IMR-90 (cell line): ENCODE data around the gene DIP2C. TPM values are rescaled to one million over a fixed set of nuclear protein-coding genes. Genes with fewer than 3 reads are reported as not detected.
A peak's percentile ranks its signal among the peaks of the same experiment; 100 is the strongest.

Experiments
- ATAC-seq: fragments of 200-7000 bp; cut with Tn5 transposase; 2 replicates; pipeline ENCODE4 v1.9.1; 2020; ENCODE audit warnings: low read depth, mild to moderate bottlenecking, moderate library complexity
- BruUV-seq: library from RNA; stranded (reverse); fragments of 400-500 nt; replicated peaks from 2 replicates; lab custom pipeline; 2021; lab: Mats Ljungman, UMichigan
- CTCF ChIA-PET: fragments of 300-600 bp; formaldehyde crosslinking; extraction: SDS; loops from one replicate; lab custom pipeline; 2021; ENCODE audit warnings: antibody characterized with exemption; lab: Yijun Ruan, JAX
- POLR2A ChIA-PET: fragments of 300-600 bp; sonication (Branson Sonifier 250); formaldehyde crosslinking; loops from one replicate; lab custom pipeline; 2022; ENCODE audit warnings: antibody characterized with exemption; ENCODE audit not compliant: unreplicated experiment; lab: Charles Lee
- DNase-seq: peaks from one replicate; pipeline ENCODE4 v3.0.0; 2013
- H2AFZ ChIP-seq: replicated peaks from 2 replicates; pipeline ENCODE3; 2013; ENCODE audit warnings: low read length, mild to moderate bottlenecking; ENCODE audit not compliant: poor library complexity
- H2AK5ac ChIP-seq: 2 replicates; pipeline ENCODE4 v1.6.1; 2013; ENCODE audit warnings: low read depth, low read length, inconsistent platforms
- H2AK9ac ChIP-seq: replicated peaks from 2 replicates; pipeline ENCODE3; 2013; ENCODE audit warnings: mild to moderate bottlenecking, low read depth, low read length, moderate library complexity; ENCODE audit not compliant: poor library complexity
- H2BK120ac ChIP-seq: 2 replicates; pipeline ENCODE4 v1.6.1; 2013; ENCODE audit warnings: low read depth, low read length, inconsistent platforms
- H2BK15ac ChIP-seq: 3 replicates; pipeline ENCODE4 v1.6.1; 2013; ENCODE audit warnings: low read depth, low read length, inconsistent platforms
- H2BK20ac ChIP-seq: 2 replicates; pipeline ENCODE4 v1.6.1; 2013; ENCODE audit warnings: low read depth, mild to moderate bottlenecking, inconsistent platforms, low read length, moderate library complexity
- H2BK5ac ChIP-seq: 2 replicates; pipeline ENCODE4 v1.6.1; 2013; ENCODE audit warnings: mild to moderate bottlenecking, low read depth, low read length, inconsistent platforms; ENCODE audit not compliant: poor library complexity, severe bottlenecking
- H3K14ac ChIP-seq: replicated peaks from 2 replicates; pipeline ENCODE4 v1.6.1; 2013; ENCODE audit warnings: low read depth, low read length, inconsistent platforms
- H3K18ac ChIP-seq: 2 replicates; pipeline ENCODE4 v1.6.1; 2013; ENCODE audit warnings: low read depth, low read length, control low read depth
- H3K23ac ChIP-seq: 2 replicates; pipeline ENCODE4 v1.6.1; 2013; ENCODE audit warnings: low read depth, low read length, inconsistent platforms
- H3K27ac ChIP-seq: 2 replicates; pipeline ENCODE4 v1.5.1; 2013; ENCODE audit warnings: mild to moderate bottlenecking, control low read depth, low read length; ENCODE audit not compliant: insufficient read depth
- H3K27me3 ChIP-seq: 2 replicates; pipeline ENCODE4 v1.6.1; 2013; ENCODE audit warnings: low read length; ENCODE audit not compliant: control insufficient read depth, insufficient read depth
- H3K36me3 ChIP-seq: 2 replicates; pipeline ENCODE4 v1.6.1; 2013; ENCODE audit warnings: low read length, mixed read lengths; ENCODE audit not compliant: control insufficient read depth, insufficient read depth
- H3K4ac ChIP-seq: 2 replicates; pipeline ENCODE4 v1.6.1; 2013; ENCODE audit warnings: low read depth, low read length, inconsistent platforms
- H3K4me1 ChIP-seq: 2 replicates; pipeline ENCODE4 v1.6.1; 2013; ENCODE audit warnings: low read length, mixed read lengths; ENCODE audit not compliant: control insufficient read depth, insufficient read depth
- H3K4me2 ChIP-seq: 2 replicates; pipeline ENCODE4 v1.6.1; 2013; ENCODE audit warnings: low read depth, mild to moderate bottlenecking, control low read depth, low read length, moderate library complexity
- H3K4me3 ChIP-seq: 2 replicates; pipeline ENCODE4 v1.5.1; 2013; ENCODE audit warnings: low read depth, mild to moderate bottlenecking, control low read depth, low read length, moderate library complexity; ENCODE audit not compliant: insufficient read depth
- H3K56ac ChIP-seq: 2 replicates; pipeline ENCODE4 v1.6.1; 2013; ENCODE audit warnings: low read length, inconsistent platforms; ENCODE audit not compliant: insufficient read depth; ENCODE audit errors: extremely low read depth
- H3K79me1 ChIP-seq, 2 experiments: 2 replicates each; pipeline ENCODE4 v1.6.1; 2013; ENCODE audit warnings: low read length in 2 of 2, inconsistent platforms in 1 of 2, low read depth in 1 of 2
- H3K9ac ChIP-seq: 2 replicates; pipeline ENCODE4 v1.6.1; 2013; ENCODE audit warnings: low read depth, low read length, control low read depth
- H3K9me1 ChIP-seq: 2 replicates; pipeline ENCODE4 v1.6.1; 2013; ENCODE audit warnings: low read length, inconsistent platforms; ENCODE audit not compliant: insufficient read depth
- H3K9me3 ChIP-seq: 2 replicates; pipeline ENCODE4 v1.6.1; 2013; ENCODE audit warnings: low read length; ENCODE audit not compliant: control insufficient read depth, insufficient read depth
- H4K20me1 ChIP-seq: 2 replicates; pipeline ENCODE4 v1.6.1; 2013; ENCODE audit warnings: low read length, inconsistent platforms; ENCODE audit not compliant: insufficient read depth
- H4K5ac ChIP-seq: 2 replicates; pipeline ENCODE4 v1.6.1; 2013; ENCODE audit warnings: mild to moderate bottlenecking, low read depth, low read length, control low read depth
- H4K8ac ChIP-seq, 2 experiments: 2 replicates each; pipeline ENCODE4 v1.6.1; 2013; ENCODE audit warnings: low read depth in 2 of 2, low read length in 2 of 2, control low read depth in 1 of 2, inconsistent platforms in 1 of 2
- H4K91ac ChIP-seq: 2 replicates; pipeline ENCODE4 v1.6.1; 2013; ENCODE audit warnings: low read depth, low read length, inconsistent platforms; ENCODE audit not compliant: insufficient read depth
- CEBPB ChIP-seq: IDR thresholded peaks from 2 replicates; pipeline ENCODE4 v1.6.1; 2012; ENCODE audit warnings: low read depth, low read length, improper control_type of control experiment
- CHD1 ChIP-seq: IDR thresholded peaks from 2 replicates; pipeline ENCODE4 v1.6.1; 2012; ENCODE audit warnings: low read depth, low read length, improper control_type of control experiment
- CTCF ChIP-seq: conservative IDR thresholded peaks from 2 replicates; pipeline ENCODE4 v1.5.1; 2012; ENCODE audit warnings: mild to moderate bottlenecking, low read depth, low read length, improper control_type of control experiment
- ELK1 ChIP-seq: fragments of 150-350 bp; IDR thresholded peaks from 2 replicates; pipeline ENCODE4 v1.6.1; 2016; ENCODE audit warnings: low read depth, mild to moderate bottlenecking, low read length, moderate library complexity, borderline replicate concordance
- FOS ChIP-seq: fragments of 150-350 bp; IDR thresholded peaks from 2 replicates; pipeline ENCODE4 v1.6.1; 2016; ENCODE audit warnings: low read depth, low read length
- MAFK ChIP-seq: IDR thresholded peaks from 2 replicates; pipeline ENCODE4 v1.6.1; 2012; ENCODE audit warnings: low read depth, low read length, improper control_type of control experiment
- MAZ ChIP-seq: IDR thresholded peaks from 2 replicates; pipeline ENCODE4 v1.6.1; 2012; ENCODE audit warnings: low read depth, mild to moderate bottlenecking, low read length, improper control_type of control experiment, moderate library complexity, borderline replicate concordance
- MXI1 ChIP-seq: IDR thresholded peaks from 2 replicates; pipeline ENCODE4 v1.6.1; 2012; ENCODE audit warnings: low read depth, mild to moderate bottlenecking, low read length, moderate library complexity, borderline replicate concordance
- NFE2L2 ChIP-seq: fragments of 150-350 bp; IDR thresholded peaks from 2 replicates; pipeline ENCODE4 v1.6.1; 2016; ENCODE audit warnings: low read depth, mild to moderate bottlenecking, low read length
- POLR2A ChIP-seq: IDR thresholded peaks from 2 replicates; pipeline ENCODE4 v1.6.1; 2012; ENCODE audit warnings: mild to moderate bottlenecking, low read depth, low read length
- RAD21 ChIP-seq: IDR thresholded peaks from 2 replicates; pipeline ENCODE4 v1.6.1; 2012; ENCODE audit warnings: low read length, improper control_type of control experiment
- RCOR1 ChIP-seq: IDR thresholded peaks from 2 replicates; pipeline ENCODE4 v1.6.1; 2012; ENCODE audit warnings: mild to moderate bottlenecking, low read length, improper control_type of control experiment; ENCODE audit not compliant: insufficient replicate concordance
- RFX5 ChIP-seq: IDR thresholded peaks from 2 replicates; pipeline ENCODE4 v1.8.0; 2012; ENCODE audit warnings: low read depth, mild to moderate bottlenecking, low read length, moderate library complexity
- SMC3 ChIP-seq: fragments of 150-350 bp; IDR thresholded peaks from 2 replicates; pipeline ENCODE4 v1.6.1; 2016; ENCODE audit warnings: low read depth, mild to moderate bottlenecking, antibody characterized with exemption, low read length, moderate library complexity
- USF2 ChIP-seq: fragments of 150-350 bp; IDR thresholded peaks from 2 replicates; pipeline ENCODE4 v1.6.1; 2017; ENCODE audit warnings: mild to moderate bottlenecking, antibody characterized with exemption, low read length, low read depth
- WGBS, 2 experiments: methylation state at CpG; one replicate each; pipeline versions ENCODE4 v1.1.5 to v1.1.7; 2013; ENCODE audit warnings: missing lambda C conversion rate in 2 of 2; ENCODE audit not compliant: insufficient read length in 1 of 2; ENCODE audit errors: extremely low coverage in 2 of 2; 5-methylcytosine and 5-hydroxymethylcytosine counted together
- dilution Hi-C: fragments of 300-500 bp; cut with HindIII; formaldehyde crosslinking; loops from one replicate; pipeline ENCODE4 v1.14.3; 2018; ENCODE audit warnings: low sequenced_read_pairs; ENCODE audit not compliant: unreplicated experiment
- in situ Hi-C: fragments of 300-500 bp; cut with MboI; formaldehyde crosslinking; loops from 3 replicates; pipeline ENCODE4 v1.14.3; 2019; ENCODE audit warnings: low sequenced_read_pairs, inconsistent platforms, mixed read lengths
- intact Hi-C: fragments of 100-400 bp; cut with micrococcal nuclease; formaldehyde crosslinking; loops from 2 replicates; pipeline ENCODE4 v1.10.0; 2022
- polyA plus RNA-seq, 3 experiments: library from polyadenylated mRNA; depleted of rRNA; stranded (reverse); fragments of >200 nt; gene quantifications; 2 replicates each; pipeline ENCODE4 v1.2.3, GENCODE V29; 2012; ENCODE audit warnings: low replicate concordance in 1 of 3
- total RNA-seq: library from RNA; depleted of rRNA; stranded (reverse); fragments of >200 nt; gene quantifications from 2 replicates; pipeline ENCODE4 v1.2.3, GENCODE V29; 2012

The DIP2C gene
- total and polyA plus RNA-seq, 2 of the 4 experiments (the other 2 are of a cell fraction): 8.6 to 17.3 TPM

- no peak overlapping the region for H2BK20ac ChIP-seq
- intact Hi-C loops (no loop called here), dilution Hi-C loops (no loop called here), in situ Hi-C loops (no loop called here)
- POLR2A ChIA-PET: no interaction called here
- H3K56ac ChIP-seq: no peak overlapping the region
- H4K91ac ChIP-seq: no peak overlapping the region
- H3K36me3 ChIP-seq: no peaks in the 10 kb centered on the region
- no peak for TF ChIP-seq CEBPB
- no peak for TF ChIP-seq RCOR1
- TF ChIP-seq USF2: no peak
- TF ChIP-seq ELK1: no peak
- TF ChIP-seq MAZ: no peak
- no peak for TF ChIP-seq CTCF
- TF ChIP-seq MXI1: no peak
- no peak for TF ChIP-seq FOS
- no peak for TF ChIP-seq RFX5
- TF ChIP-seq CHD1: no peak
- no peak for TF ChIP-seq SMC3
- TF ChIP-seq NFE2L2: no peak
- no peak for TF ChIP-seq MAFK
- TF ChIP-seq POLR2A: no peak
- no peak for TF ChIP-seq RAD21
- H3K4ac ChIP-seq: no peak overlapping the region
- ATAC-seq (no peak), DNase-seq (no peak)
- no peak overlapping the region for H2BK120ac ChIP-seq
- H3K4me2 ChIP-seq: no peak overlapping the region
- H3K27ac ChIP-seq: no peak overlapping the region
- H3K18ac ChIP-seq: no peak overlapping the region
- H4K8ac ChIP-seq: no peak overlapping the region
- no peak overlapping the region for H2AFZ ChIP-seq
- no peak overlapping the region for H2BK5ac ChIP-seq
- no TSS peak for BruUV-seq
- no peaks in the 10 kb centered on the region for H3K27me3 ChIP-seq
- H3K23ac ChIP-seq: no peak overlapping the region; the same call in 1 of the 2 replicates
- H3K14ac ChIP-seq: no peak overlapping the region
- H4K20me1 ChIP-seq: peaks cover 87% of the 10 kb centered on the region
- no peak overlapping the region for H4K5ac ChIP-seq
- H3K9me1 ChIP-seq: peaks cover 35% of the 10 kb centered on the region
- no peak overlapping the region for H2BK15ac ChIP-seq
- CTCF ChIA-PET: no interaction called here
- H3K79me1 ChIP-seq: peaks cover 40 to 90% of the 10 kb centered on the region in 2 experiments
- no peak overlapping the region for H3K4me3 ChIP-seq
- WGBS, 2 experiments: 81% methylated on average over 8 of the region's 25 CpGs; no CpG with 5 or more reads in 1 of the 2 experiments
- peaks cover 14% of the 10 kb centered on the region for H3K4me1 ChIP-seq
- no peak overlapping the region for H3K9ac ChIP-seq
- no peaks in the 10 kb centered on the region; the same call in 1 of the 2 replicates for H3K9me3 ChIP-seq
- H2AK9ac ChIP-seq: peak overlapping the region; percentile 47
- H2AK5ac ChIP-seq: no peak overlapping the region
Observed at GRCh38 chr10:635088-635861, 54.2 kb downstream of the DIP2C start.
